HL-60/S4 treated with retinoic acid at 250 ng/mL for 4 days and 3 days (cell line): ENCODE data around the gene STXBP1.

ENCODE experiments used
- in situ Hi-C: fragments of 300-500 bp; cut with MboI; formaldehyde crosslinking; loops from 2 replicates; pipeline ENCODE4 v1.7.0; 2022; ENCODE audit warnings: low sequenced_read_pairs

STXBP1 gene

GRCh38 chr9:127689329-127690000 is 77.4 kb downstream of the STXBP1 start:
- in situ Hi-C loops: no loop called here

GRCh38 chr9:127690735-127691134 is 78.7 kb downstream of the STXBP1 start:
- in situ Hi-C loops: no loop called here

GRCh38 chr9:127692071-127692470 is 80.0 kb downstream of the STXBP1 start:
- in situ Hi-C loops: no loop called here

- in situ Hi-C loops: no loop called here
These were observed 81.1 kb downstream of the STXBP1 start for GRCh38 chr9:127693143-127693542.

- in situ Hi-C loops: no loop called here
These were observed 81.6 kb downstream of the STXBP1 start for GRCh38 chr9:127693697-127694096.

GRCh38 chr9:127694890-127695720 is 83.0 kb downstream of the STXBP1 start:
- in situ Hi-C loops: no loop called here

GRCh38 chr9:127697575-127697974 is 85.5 kb downstream of the STXBP1 start:
- in situ Hi-C loops: no loop called here

- in situ Hi-C loops: no loop called here
These were observed 86.3 kb downstream of the STXBP1 start for GRCh38 chr9:127698386-127698785.

GRCh38 chr9:127698985-127699670 is 87.1 kb downstream of the STXBP1 start:
- in situ Hi-C loops: no loop called here

GRCh38 chr9:127700140-127700539 is 88.1 kb downstream of the STXBP1 start:
- in situ Hi-C loops: no loop called here

- in situ Hi-C loops: no loop called here
These were observed 88.6 kb downstream of the STXBP1 start for GRCh38 chr9:127700594-127701255.

GRCh38 chr9:127703289-127703946 is 91.3 kb downstream of the STXBP1 start:
- in situ Hi-C loops: no loop called here

GRCh38 chr9:127705577-127706379 is 93.7 kb downstream of the STXBP1 start:
- in situ Hi-C loops: no loop called here

- in situ Hi-C loops: no loop called here
These were observed 94.8 kb downstream of the STXBP1 start, which contains the start of gene CFAP157 for GRCh38 chr9:127706836-127707241. TSS of gene CFAP157 (plus strand) at chr9:127706988. CDS start at chr9:127707032, 44 bp downstream.

GRCh38 chr9:127707766-127708165 is 95.7 kb downstream of the STXBP1 start:
- in situ Hi-C loops: no loop called here

- in situ Hi-C loops: no loop called here
These were observed 97.0 kb downstream of the STXBP1 start for GRCh38 chr9:127708952-127709587.

GRCh38 chr9:127710204-127710783 is 98.2 kb downstream of the STXBP1 start:
- in situ Hi-C loops: no loop called here

GRCh38 chr9:127711226-127711701 is 99.2 kb downstream of the STXBP1 start:
- in situ Hi-C loops: no loop called here

GRCh38 chr9:127711831-127712274 is 99.8 kb downstream of the STXBP1 start:
- in situ Hi-C loops: no loop called here
